ENCODE data around the gene PRPF8.
"Not testable (repeated sequence)": the region's sequence is repeated elsewhere in the genome, so short reads cannot be mapped to it uniquely, and the experiment has no call there.

The PRPF8 gene

GRCh38 chr17:1690544-1691221 lies 6.0 kb upstream of the PRPF8 start:
- no peak for DNase-seq (ENCODE audit: low spot score)

GRCh38 chr17:1688405-1688804 lies 3.7 kb upstream of the PRPF8 start:
- DNase-seq (ENCODE audit: low spot score): not testable (repeated sequence)

GRCh38 chr17:1686086-1686485 lies 1.4 kb upstream of the PRPF8 start:
- no peak for DNase-seq (ENCODE audit: low spot score)

GRCh38 chr17:1683459-1683858 lies 1.2 kb downstream of the PRPF8 start:
- DNase-seq (ENCODE audit: low spot score): no peak

- DNase-seq (ENCODE audit: low spot score): no peak
Measured at GRCh38 chr17:1676401-1676800, 8.3 kb downstream of the PRPF8 start.

GRCh38 chr17:1673041-1673785 lies 11.5 kb downstream of the PRPF8 start:
- peak; percentile 19 for DNase-seq (ENCODE audit: low spot score)

- not testable (repeated sequence) for DNase-seq (ENCODE audit: low spot score)
Measured at GRCh38 chr17:1663934-1664333, 20.7 kb downstream of the PRPF8 start.

- no peak for DNase-seq (ENCODE audit: low spot score)
Measured at GRCh38 chr17:1661045-1661444, 23.6 kb downstream of the PRPF8 start.

- no peak for DNase-seq (ENCODE audit: low spot score)
Measured at GRCh38 chr17:1658100-1658499, 26.6 kb downstream of the PRPF8 start.

- DNase-seq (ENCODE audit: low spot score): no peak
Measured at GRCh38 chr17:1653735-1654134, 30.9 kb downstream of the PRPF8 start.

- not testable (repeated sequence) for DNase-seq (ENCODE audit: low spot score)
Measured at GRCh38 chr17:1652794-1653193, 31.9 kb downstream of the PRPF8 start.

- no peak for DNase-seq (ENCODE audit: low spot score)
Measured at GRCh38 chr17:1651559-1651844, 33.2 kb downstream of the PRPF8 start.

- no peak for DNase-seq (ENCODE audit: low spot score)
Measured at GRCh38 chr17:1650731-1651558, 33.7 kb downstream of the PRPF8 start.

GRCh38 chr17:1649844-1650501 lies 34.7 kb downstream of the PRPF8 start, which contains the start of gene RILP:
Gene RILP (minus strand): TSS chr17:1649866. CDS start chr17:1649804, 62 bp downstream.
- peak; percentile 28 for DNase-seq (ENCODE audit: low spot score)

GRCh38 chr17:1648963-1649843 lies 35.5 kb downstream of the PRPF8 start:
- DNase-seq (ENCODE audit: low spot score): peak; percentile 95

GRCh38 chr17:1648173-1648962 lies 36.3 kb downstream of the PRPF8 start:
- no peak for DNase-seq (ENCODE audit: low spot score)

GRCh38 chr17:1647802-1648171 lies 36.9 kb downstream of the PRPF8 start:
- DNase-seq (ENCODE audit: low spot score): no peak

GRCh38 chr17:1646199-1646875 lies 38.3 kb downstream of the PRPF8 start:
- no peak for DNase-seq (ENCODE audit: low spot score)

- no peak for DNase-seq (ENCODE audit: low spot score)
Measured at GRCh38 chr17:1645207-1646171, 39.2 kb downstream of the PRPF8 start, which contains the start of gene SCARF1. Gene SCARF1 (minus strand): TSS chr17:1645732. CDS start chr17:1645697, 35 bp downstream.

Data from activated CD4-positive, alpha-beta T cell treated with anti-CD3 and anti-CD28 coated beads, Interleukin-2, Interleukin-4, amounts not matched to agents 100 ng/mL and 50 ng/mL, durations not matched to agents 16 hours and 8 hours (primary cell).